ENCODE data around the gene LAMA5. TPM values are rescaled to one million over a fixed set of nuclear protein-coding genes. Genes with fewer than 3 reads are reported as not detected.

LAMA5 gene
- total RNA-seq, 1 donor from 2014 or later = 34.5 TPM

GRCh38 chr20:62327726-62328495 lies 39.2 kb downstream of the LAMA5 start:
- TF ChIP-seq CTCF (IDR thresholded peaks at IDR 0.05; ENCODE audit: unreplicated experiment) = no peak
- DNase-seq (ENCODE audit: low spot score) = no peak
- Mint-ChIP-seq H3K4me1 (ENCODE audit: unreplicated experiment) (no peaks in the 10 kb centered on the region), H3K9me3 (ENCODE audit: unreplicated experiment) (no peaks in the 10 kb centered on the region), H3K27ac (ENCODE audit: unreplicated experiment) (no peak overlapping the region), H3K36me3 (ENCODE audit: low read depth, unreplicated experiment) (peaks cover 8% of the 10 kb centered on the region), H3K27me3 (ENCODE audit: unreplicated experiment) (peaks cover 3% of the 10 kb centered on the region), H3K4me3 (ENCODE audit: unreplicated experiment) (no peak overlapping the region)

GRCh38 chr20:62326959-62327725 lies 40.0 kb downstream of the LAMA5 start:
- Mint-ChIP-seq H3K36me3 (ENCODE audit: low read depth, unreplicated experiment) (peaks cover 8% of the 10 kb centered on the region), H3K4me1 (ENCODE audit: unreplicated experiment) (no peaks in the 10 kb centered on the region), H3K27ac (ENCODE audit: unreplicated experiment) (no peak overlapping the region), H3K9me3 (ENCODE audit: unreplicated experiment) (no peaks in the 10 kb centered on the region), H3K4me3 (ENCODE audit: unreplicated experiment) (no peak overlapping the region), H3K27me3 (ENCODE audit: unreplicated experiment) (peaks cover 3% of the 10 kb centered on the region)
- DNase-seq (ENCODE audit: low spot score) = no peak
- TF ChIP-seq CTCF (IDR thresholded peaks at IDR 0.05; ENCODE audit: unreplicated experiment) = no peak

- H3K4me3 Mint-ChIP-seq (ENCODE audit: unreplicated experiment) = no peak overlapping the region
- H3K27me3 Mint-ChIP-seq (ENCODE audit: unreplicated experiment) = peaks cover 3% of the 10 kb centered on the region
- TF ChIP-seq CTCF (IDR thresholded peaks at IDR 0.05; ENCODE audit: unreplicated experiment) = no peak
- H3K27ac Mint-ChIP-seq (ENCODE audit: unreplicated experiment) = no peak overlapping the region
- DNase-seq (ENCODE audit: low spot score) = no peak
- no peaks in the 10 kb centered on the region for H3K4me1 Mint-ChIP-seq (ENCODE audit: unreplicated experiment)
- H3K9me3 Mint-ChIP-seq (ENCODE audit: unreplicated experiment) = no peaks in the 10 kb centered on the region
- H3K36me3 Mint-ChIP-seq (ENCODE audit: low read depth, unreplicated experiment) = peaks cover 8% of the 10 kb centered on the region
These were observed 40.6 kb downstream of the LAMA5 start for GRCh38 chr20:62326559-62326958.

GRCh38 chr20:62325172-62325905 lies 41.8 kb downstream of the LAMA5 start:
- Mint-ChIP-seq H3K4me1 (ENCODE audit: unreplicated experiment) (no peaks in the 10 kb centered on the region), H3K36me3 (ENCODE audit: low read depth, unreplicated experiment) (peaks cover 8% of the 10 kb centered on the region), H3K27ac (ENCODE audit: unreplicated experiment) (no peak overlapping the region), H3K4me3 (ENCODE audit: unreplicated experiment) (no peak overlapping the region), H3K9me3 (ENCODE audit: unreplicated experiment) (no peaks in the 10 kb centered on the region), H3K27me3 (ENCODE audit: unreplicated experiment) (peaks cover 3% of the 10 kb centered on the region)
- no peak for TF ChIP-seq CTCF (IDR thresholded peaks at IDR 0.05; ENCODE audit: unreplicated experiment)
- DNase-seq (ENCODE audit: low spot score) = no peak
